OCI-LY1 (cell line): ENCODE results near the gene PSAP.

Source experiments
- EZH2 ChIP-seq: fragments of 200-600 bp; sonication (generic), shearing (Covaris generic); IDR thresholded peaks from 2 replicates; pipeline ENCODE4 v1.8.0; 2017; ENCODE audit warnings: borderline replicate concordance, mixed run types, mild to moderate bottlenecking, antibody characterized with exemption, low read length, moderate library complexity, mixed read lengths
- TF ChIP-seq, protein P1 (sequence below): fragments of 200-600 bp; sonication (generic), shearing (Covaris generic); IDR thresholded peaks from 2 replicates; pipeline ENCODE4 v1.5.1; 2017; ENCODE audit warnings: mild to moderate bottlenecking, antibody characterized with exemption, low read length, moderate library complexity, mixed read lengths

DNA sequence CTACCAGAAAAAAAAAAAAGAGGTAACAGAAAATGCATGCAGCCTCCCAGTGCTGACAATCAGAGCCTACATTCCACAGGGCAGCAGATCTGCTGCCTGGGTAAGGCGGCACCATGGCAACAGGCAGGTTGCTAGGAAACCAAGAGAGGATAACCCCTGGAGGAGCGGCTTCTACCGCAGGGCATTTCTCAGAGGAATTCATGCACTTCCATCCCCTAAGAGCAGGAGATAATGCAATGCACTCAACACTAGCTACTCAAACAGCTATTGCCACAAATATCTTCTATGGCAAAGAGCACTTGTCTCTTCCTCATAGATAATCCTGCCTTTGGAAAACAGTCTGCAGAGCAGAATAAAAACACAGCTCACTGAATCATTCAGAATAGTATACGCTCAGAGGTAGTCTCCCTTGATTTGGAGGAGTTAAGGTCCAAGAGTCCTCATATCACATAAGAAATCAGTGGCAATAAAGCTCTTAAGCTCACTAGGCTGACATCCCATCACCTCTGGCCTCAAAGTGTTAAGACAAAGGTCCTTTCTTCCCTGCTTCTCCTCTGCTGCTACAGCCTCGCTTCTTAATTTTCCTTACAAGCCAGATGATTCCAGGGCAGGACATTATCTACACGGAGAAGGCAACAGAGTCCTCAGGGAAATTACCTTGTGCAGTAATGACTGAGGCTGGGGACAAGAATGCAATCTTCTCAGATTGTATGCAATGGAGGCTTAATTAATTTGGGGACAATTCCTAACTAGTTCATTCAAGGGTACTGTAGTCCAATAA is 10.7 kb downstream of the PSAP start:
- TF ChIP-seq, protein P1, sequence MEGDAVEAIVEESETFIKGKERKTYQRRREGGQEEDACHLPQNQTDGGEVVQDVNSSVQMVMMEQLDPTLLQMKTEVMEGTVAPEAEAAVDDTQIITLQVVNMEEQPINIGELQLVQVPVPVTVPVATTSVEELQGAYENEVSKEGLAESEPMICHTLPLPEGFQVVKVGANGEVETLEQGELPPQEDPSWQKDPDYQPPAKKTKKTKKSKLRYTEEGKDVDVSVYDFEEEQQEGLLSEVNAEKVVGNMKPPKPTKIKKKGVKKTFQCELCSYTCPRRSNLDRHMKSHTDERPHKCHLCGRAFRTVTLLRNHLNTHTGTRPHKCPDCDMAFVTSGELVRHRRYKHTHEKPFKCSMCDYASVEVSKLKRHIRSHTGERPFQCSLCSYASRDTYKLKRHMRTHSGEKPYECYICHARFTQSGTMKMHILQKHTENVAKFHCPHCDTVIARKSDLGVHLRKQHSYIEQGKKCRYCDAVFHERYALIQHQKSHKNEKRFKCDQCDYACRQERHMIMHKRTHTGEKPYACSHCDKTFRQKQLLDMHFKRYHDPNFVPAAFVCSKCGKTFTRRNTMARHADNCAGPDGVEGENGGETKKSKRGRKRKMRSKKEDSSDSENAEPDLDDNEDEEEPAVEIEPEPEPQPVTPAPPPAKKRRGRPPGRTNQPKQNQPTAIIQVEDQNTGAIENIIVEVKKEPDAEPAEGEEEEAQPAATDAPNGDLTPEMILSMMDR, result no peak
- TF ChIP-seq EZH2, result no peak
